ENCODE data around the gene DLL1. TPM values are rescaled to one million over a fixed set of nuclear protein-coding genes. Genes with fewer than 3 reads are reported as not detected.
A peak's percentile ranks its signal among the peaks of the same experiment; 100 is the strongest.

Gene DLL1
- total and polyA plus RNA-seq, 9 of the 15 experiments (the other 6 are each of a cell fraction or from before 2014, with no cell fraction given) = not detected

GRCh38 chr6:170290296-170291128, at the start of gene DLL1 (continued):
- TF ChIP-seq GTF3C2 (IDR thresholded peaks at IDR 0.05; ENCODE audit: borderline replicate concordance, extremely low read depth, insufficient read length) (no peak), MXD1 (CRISPR knock-in tag; IDR thresholded peaks at IDR 0.05; ENCODE audit: borderline replicate concordance, poor library complexity, severe bottlenecking) (no peak), MEF2A (IDR thresholded peaks at IDR 0.05; ENCODE audit: control insufficient read depth, low read depth, low read length) (no peak), TFAP4 (CRISPR knock-in tag; IDR thresholded peaks at IDR 0.05; ENCODE audit: borderline replicate concordance) (peak; percentile 19; the same call in 1 of the 2 replicates), ZNF263 (CRISPR knock-in tag; IDR thresholded peaks at IDR 0.05; ENCODE audit: borderline replicate concordance) (peak; percentile 64)
